Left renal pelvis (tissue), 4 donors: ENCODE data around the gene ARFIP1. TPM values are rescaled to one million over a fixed set of nuclear protein-coding genes. Genes with fewer than 3 reads are reported as not detected.
"Not testable (repeated sequence)": the region's sequence is repeated elsewhere in the genome, so short reads cannot be mapped to it uniquely, and the experiment has no call there.

Experiments
- DNase-seq, 4 donors: peaks; one replicate each; pipeline ENCODE4 v3.0.0-alpha.2; 2013; ENCODE audit warnings: low read depth in 4 of 4, low spot score in 3 of 4
- polyA plus RNA-seq, 4 donors: library from polyadenylated mRNA; unstranded; fragments of 120-200 nt; gene quantifications; one replicate each; pipeline ENCODE4 v1.2.1, GENCODE V29; 2013; ENCODE audit not compliant: insufficient read length in 4 of 4

The ARFIP1 gene
- polyA plus RNA-seq, 4 donors = 38.7 to 55.5 (median 46.8) TPM

- no peak for DNase-seq
These were observed 57.2 kb downstream of the ARFIP1 start for GRCh38 chr4:152836936-152837335.

GRCh38 chr4:152839729-152840128 lies 60.0 kb downstream of the ARFIP1 start:
- DNase-seq = not testable (repeated sequence)

GRCh38 chr4:152843481-152844090 lies 63.8 kb downstream of the ARFIP1 start:
- DNase-seq = no peak

GRCh38 chr4:152847376-152847775 lies 67.6 kb downstream of the ARFIP1 start:
- no peak for DNase-seq

GRCh38 chr4:152848508-152848907 lies 68.8 kb downstream of the ARFIP1 start:
- DNase-seq = no peak

- no peak for DNase-seq
These were observed 69.6 kb downstream of the ARFIP1 start for GRCh38 chr4:152849350-152849749.

- no peak for DNase-seq
These were observed 70.6 kb downstream of the ARFIP1 start for GRCh38 chr4:152850377-152850776.

GRCh38 chr4:152851226-152851625 lies 71.5 kb downstream of the ARFIP1 start:
- DNase-seq = no peak

GRCh38 chr4:152853293-152853692 lies 73.5 kb downstream of the ARFIP1 start:
- no peak for DNase-seq

- not testable (repeated sequence) for DNase-seq
These were observed 74.3 kb downstream of the ARFIP1 start for GRCh38 chr4:152854016-152854415.

GRCh38 chr4:152856960-152857359 lies 77.2 kb downstream of the ARFIP1 start:
- DNase-seq = no peak

- no peak for DNase-seq
These were observed 79.2 kb downstream of the ARFIP1 start for GRCh38 chr4:152858934-152859333.

GRCh38 chr4:152860046-152860445 lies 80.3 kb downstream of the ARFIP1 start:
- no peak for DNase-seq

- no peak for DNase-seq
These were observed 82.9 kb downstream of the ARFIP1 start for GRCh38 chr4:152862608-152863007.

- DNase-seq = no peak
These were observed 84.6 kb downstream of the ARFIP1 start for GRCh38 chr4:152864361-152864760.

- not testable (repeated sequence) for DNase-seq
These were observed 86.8 kb downstream of the ARFIP1 start for GRCh38 chr4:152866432-152866993.

GRCh38 chr4:152870606-152871005 lies 90.9 kb downstream of the ARFIP1 start:
- no peak for DNase-seq

- DNase-seq = no peak
These were observed 95.5 kb downstream of the ARFIP1 start for GRCh38 chr4:152875261-152875660.

- DNase-seq = no peak
These were observed 98.1 kb downstream of the ARFIP1 start for GRCh38 chr4:152877868-152878267.

- no peak for DNase-seq
These were observed 100.5 kb downstream of the ARFIP1 start for GRCh38 chr4:152880263-152880662.

GRCh38 chr4:152881974-152882373 lies 102.2 kb downstream of the ARFIP1 start:
- no peak for DNase-seq

- no peak for DNase-seq
These were observed 105.4 kb downstream of the ARFIP1 start for GRCh38 chr4:152885185-152885584.

GRCh38 chr4:152886201-152886600 lies 106.4 kb downstream of the ARFIP1 start:
- DNase-seq = no peak
